SKM-1 treated with dmso at 0.1 percent for 144 hours (cell line): Measurements from ENCODE around the gene RAD50.
"Not testable (repeated sequence)": the region's sequence is repeated elsewhere in the genome, so short reads cannot be mapped to it uniquely, and the experiment has no call there.

Experiments used
- DNase-seq: peaks from one replicate; lab custom pipeline; 2025; ENCODE audit not compliant: unreplicated experiment; lab: John Stamatoyannopoulos, UW

RAD50 gene

GRCh38 chr5:132628814-132629213, 72.0 kb downstream of the RAD50 start:
- no peak for DNase-seq

DNA sequence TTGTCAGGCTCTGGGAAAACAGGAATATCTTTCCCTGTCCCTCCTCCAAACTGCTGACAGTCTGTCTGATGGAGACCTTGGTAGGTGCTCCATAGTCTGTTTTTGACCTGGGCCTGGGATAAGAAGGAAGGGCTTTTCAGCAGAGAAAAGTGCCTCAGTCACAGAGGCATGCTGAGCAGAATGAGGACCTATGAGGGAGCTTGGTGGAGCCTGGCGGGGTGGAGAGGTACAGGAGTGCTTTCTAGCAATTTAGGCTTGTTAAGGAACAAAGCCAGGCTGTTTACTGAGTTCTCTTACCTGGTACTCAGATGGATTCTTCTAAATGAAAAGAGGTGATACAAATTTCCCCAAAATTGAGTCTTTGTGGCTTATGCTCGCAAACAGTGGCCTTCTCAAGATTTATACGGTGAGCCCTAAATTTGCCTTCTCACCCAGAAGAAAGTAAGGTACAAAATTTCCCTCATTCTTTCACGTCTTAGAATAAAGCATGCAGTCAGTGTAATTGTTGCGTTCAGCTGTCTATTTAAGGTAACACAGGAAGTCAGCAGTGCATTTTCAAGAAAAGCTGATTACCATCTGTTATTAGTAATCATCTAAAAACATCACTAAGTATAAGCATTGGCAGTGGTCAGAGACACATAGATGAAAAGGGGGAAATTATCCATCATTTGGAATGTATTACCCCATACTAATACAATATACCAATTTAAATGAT, 72.6 kb downstream of the RAD50 start:
- DNase-seq: no peak

DNA sequence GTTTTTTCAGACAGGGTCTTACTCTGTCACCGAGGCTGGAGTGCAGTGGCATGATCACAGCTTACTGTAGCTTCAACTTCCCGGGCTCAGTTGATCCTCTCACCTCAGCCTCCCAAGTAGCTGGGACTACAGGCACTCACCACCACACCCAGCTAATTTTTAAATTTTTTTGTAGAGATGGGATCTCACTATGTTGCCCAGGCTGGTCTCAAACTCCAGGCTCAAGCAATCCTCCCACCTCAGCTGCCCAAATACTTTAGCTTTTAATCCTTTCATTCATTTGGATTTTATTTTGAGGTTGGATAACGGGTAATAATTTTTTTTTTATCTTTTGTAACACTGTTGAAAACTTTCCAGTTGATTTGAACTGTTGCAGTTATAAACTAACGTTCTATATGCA, 76.8 kb downstream of the RAD50 start:
- DNase-seq: not testable (repeated sequence)

DNA sequence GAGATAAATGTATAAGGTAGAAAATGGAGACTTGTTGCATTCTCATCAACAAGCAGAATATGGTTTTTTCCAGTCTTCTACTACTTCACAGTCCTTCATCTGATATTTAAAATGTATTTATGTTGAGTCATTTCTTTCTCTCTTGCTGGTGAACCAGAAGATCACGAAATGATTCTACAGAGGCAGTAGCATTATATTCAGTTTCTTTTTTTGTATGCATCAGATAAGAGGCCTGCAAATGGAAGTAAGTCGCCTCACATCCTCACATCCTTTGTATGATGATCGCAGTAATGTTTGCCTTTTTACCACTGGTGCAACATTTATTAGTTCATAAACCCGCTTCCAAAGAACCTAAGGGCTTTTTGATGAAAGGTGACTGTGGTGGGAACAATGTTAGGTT, 79.1 kb downstream of the RAD50 start:
- DNase-seq: no peak

DNA sequence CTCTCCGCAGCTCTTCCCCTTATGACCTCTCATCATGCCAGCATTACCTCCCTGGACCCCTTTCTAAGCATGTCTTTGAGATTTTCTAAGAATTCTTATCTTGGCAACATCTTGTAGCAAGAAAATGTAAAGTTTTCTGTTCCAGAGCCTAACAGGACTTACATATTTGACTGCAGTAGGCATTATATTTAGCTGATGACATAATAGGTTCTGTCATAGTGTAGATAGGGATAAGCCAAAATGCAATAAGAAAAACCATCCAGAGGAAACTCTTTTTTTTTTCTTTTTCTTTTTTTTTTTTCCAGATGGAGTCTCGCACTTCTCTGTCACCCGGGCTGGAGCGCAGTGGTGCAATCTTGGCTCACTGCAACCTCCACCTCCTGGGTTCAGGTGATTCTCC, 80.5 kb downstream of the RAD50 start:
- no peak for DNase-seq

DNA sequence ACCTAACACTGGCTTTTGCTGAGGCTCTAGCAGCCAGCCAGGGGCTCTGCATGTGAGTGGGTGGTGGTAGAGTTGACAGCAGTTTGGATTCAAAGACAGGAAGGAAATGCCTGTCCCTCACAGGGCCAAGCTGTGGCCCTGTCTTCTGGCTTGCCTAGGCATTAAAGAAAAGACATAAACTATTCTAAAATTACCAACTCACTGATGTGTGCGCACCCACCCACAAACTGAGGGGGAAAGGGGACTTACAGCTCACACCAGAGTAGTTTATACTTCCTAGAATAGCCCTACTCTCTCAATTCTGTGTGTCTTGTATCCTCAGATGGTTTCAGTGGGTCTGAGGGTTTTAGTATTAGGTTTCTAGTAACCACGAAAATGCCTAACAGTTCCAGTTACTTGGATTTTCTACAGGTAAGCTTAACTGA, 82.9 kb downstream of the RAD50 start:
- no peak for DNase-seq

- no peak for DNase-seq
These were observed 83.8 kb downstream of the RAD50 start for GRCh38 chr5:132640613-132641012.

DNA sequence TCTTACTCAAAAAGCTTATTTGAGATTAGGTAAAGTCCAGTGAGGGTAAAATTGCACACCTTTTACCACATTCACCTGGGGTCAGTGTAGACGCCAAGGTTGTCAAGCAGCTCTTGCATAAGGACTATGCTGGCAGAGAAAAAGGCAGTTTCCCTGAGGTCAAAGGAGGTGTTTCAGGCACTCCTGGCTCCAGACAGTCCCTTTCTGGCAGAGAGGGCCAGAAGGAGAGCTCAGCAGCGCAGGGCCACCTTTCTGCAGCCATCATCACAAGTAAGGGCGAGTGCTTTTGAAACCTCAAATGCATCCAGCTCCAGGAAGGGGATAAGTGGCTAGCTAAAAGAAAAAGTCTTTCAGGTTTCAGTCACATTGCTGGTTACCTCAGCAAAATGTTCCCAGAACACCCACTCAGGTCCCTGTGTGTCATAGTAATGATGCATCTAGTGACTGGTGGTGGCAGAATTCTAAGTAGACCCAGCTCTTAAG, 84.5 kb downstream of the RAD50 start:
- no peak for DNase-seq

GRCh38 chr5:132641841-132642240, 85.1 kb downstream of the RAD50 start:
- DNase-seq: no peak

GRCh38 chr5:132644177-132644576, 87.4 kb downstream of the RAD50 start:
- no peak for DNase-seq

DNA sequence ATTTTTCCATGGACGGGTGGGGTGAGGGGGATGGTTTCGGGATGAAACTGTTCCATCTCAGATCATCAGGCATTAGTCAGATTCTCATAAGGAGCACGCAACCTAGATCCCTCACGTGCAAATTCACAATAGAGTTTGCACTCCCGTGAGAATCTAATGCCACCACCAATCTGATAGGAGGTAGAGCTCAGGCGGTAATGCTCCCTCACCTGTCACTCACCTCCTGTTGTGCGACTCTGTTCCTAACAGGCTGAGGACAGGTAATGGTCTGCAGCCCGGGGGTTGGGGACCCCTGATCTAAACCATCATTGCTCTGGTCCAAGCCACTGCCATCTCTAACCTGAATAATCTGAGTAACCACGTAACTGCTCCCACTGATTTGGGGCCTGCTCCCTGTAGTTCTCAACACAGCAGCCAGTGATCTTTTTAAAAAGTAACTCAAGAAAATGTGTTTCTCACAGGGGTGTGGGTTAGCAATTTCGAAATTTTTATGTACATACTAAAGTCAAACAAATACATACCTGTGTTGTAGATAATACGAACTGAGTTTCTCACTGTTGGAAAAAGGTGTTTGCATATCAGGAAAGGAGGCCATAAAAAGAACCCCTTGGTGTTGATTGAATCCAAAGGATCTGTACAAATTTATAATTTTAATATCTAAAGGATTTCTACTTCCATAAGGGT, 89.9 kb downstream of the RAD50 start:
- no peak for DNase-seq

GRCh38 chr5:132647473-132647872, 90.7 kb downstream of the RAD50 start:
- DNase-seq: no peak

GRCh38 chr5:132648355-132648754, 91.6 kb downstream of the RAD50 start:
- no peak for DNase-seq

- no peak for DNase-seq
These were observed 95.2 kb downstream of the RAD50 start for GRCh38 chr5:132651838-132652469.

- no peak for DNase-seq
These were observed 96.9 kb downstream of the RAD50 start for GRCh38 chr5:132653716-132654115.

- no peak for DNase-seq
These were observed 99.3 kb downstream of the RAD50 start for GRCh38 chr5:132655821-132656773.

GRCh38 chr5:132656774-132657355, 100.1 kb downstream of the RAD50 start:
- DNase-seq: no peak

DNA sequence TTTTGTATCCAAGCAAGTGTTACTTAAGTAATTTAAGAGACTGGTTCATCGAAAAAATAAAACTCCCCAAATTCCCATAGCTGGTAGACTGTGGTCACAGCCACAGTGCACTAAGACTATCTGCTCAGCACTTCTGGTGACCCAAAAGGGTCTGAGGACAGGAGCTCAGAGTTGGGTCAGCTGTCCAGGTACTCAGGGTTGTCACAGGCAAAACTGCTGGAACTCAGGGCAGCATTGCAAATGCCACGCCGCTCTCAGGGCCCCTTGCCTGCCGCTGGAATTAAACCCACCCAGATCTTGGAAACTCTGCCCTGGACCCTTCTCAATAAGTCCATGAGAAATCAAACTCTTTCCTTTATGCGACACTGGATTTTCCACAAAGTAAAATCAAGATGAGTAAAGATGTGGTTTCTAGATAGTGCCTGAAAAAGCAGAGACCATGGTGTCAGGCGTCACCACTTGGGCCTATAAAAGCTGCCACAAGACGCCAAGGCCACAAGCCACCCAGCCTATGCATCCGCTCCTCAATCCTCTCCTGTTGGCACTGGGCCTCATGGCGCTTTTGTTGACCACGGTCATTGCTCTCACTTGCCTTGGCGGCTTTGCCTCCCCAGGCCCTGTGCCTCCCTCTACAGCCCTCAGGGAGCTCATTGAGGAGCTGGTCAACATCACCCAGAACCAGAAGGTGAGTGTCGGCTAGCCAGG, 101.1 kb downstream of the RAD50 start, which contains the start of gene IL13:
TSS of gene IL13 (plus strand) at position 498 of the 705 bp plus-strand sequence. CDS start at position 512, 14 bp downstream.
- no peak for DNase-seq

- DNase-seq: no peak
These were observed 101.9 kb downstream of the RAD50 start for GRCh38 chr5:132658381-132659302.
